Measurements from ENCODE around the gene SPSB4. TPM values are rescaled to one million over a fixed set of nuclear protein-coding genes. Genes with fewer than 3 reads are reported as not detected.

SPSB4 gene
- total RNA-seq, 1 experiment from 2014 or later = 0.05 TPM

DNA sequence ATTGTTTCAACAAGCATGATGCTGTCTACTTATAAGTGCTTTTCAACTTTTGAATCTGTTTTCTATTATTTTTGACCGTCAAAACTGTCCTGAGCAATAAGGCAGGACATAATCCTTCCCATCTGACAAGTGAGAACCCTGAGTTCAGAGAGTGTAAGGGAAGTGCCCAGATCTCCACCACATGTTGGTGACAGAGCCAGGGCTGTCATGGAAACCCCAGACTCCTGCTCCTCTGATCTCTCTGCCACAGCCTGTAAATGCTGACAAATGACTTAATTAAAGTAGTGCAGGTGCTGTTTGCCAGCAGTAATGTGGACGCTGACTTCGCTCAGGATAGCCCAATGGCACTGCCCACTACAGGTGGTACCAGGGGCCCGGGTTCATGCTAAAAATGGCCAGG lies 40.3 kb downstream of the SPSB4 start:
- Histone ChIP-seq H3K27me3 (ENCODE audit: control insufficient read depth, insufficient read depth, low read length) (no peaks in the 10 kb centered on the region; the same call in 1 of the 2 replicates), H3K36me3 (ENCODE audit: control insufficient read depth, insufficient read depth, low read length) (no peaks in the 10 kb centered on the region), H3K4me3 (ENCODE audit: low read depth in 2 of 2, low read length in 2 of 2) (no peak overlapping the region), H3K4me1 (ENCODE audit: control insufficient read depth, insufficient read depth, low read length) (no peaks in the 10 kb centered on the region), H3K9me3 (ENCODE audit: control insufficient read depth, insufficient read depth, low read depth, low read length) (no peaks in the 10 kb centered on the region), H3K27ac (ENCODE audit: low read length) (no peak overlapping the region)
- POLR2A ChIA-PET = no interaction called here
- BruUV-seq (replicated peaks) = no TSS peak
- TF ChIP-seq, protein P1, sequence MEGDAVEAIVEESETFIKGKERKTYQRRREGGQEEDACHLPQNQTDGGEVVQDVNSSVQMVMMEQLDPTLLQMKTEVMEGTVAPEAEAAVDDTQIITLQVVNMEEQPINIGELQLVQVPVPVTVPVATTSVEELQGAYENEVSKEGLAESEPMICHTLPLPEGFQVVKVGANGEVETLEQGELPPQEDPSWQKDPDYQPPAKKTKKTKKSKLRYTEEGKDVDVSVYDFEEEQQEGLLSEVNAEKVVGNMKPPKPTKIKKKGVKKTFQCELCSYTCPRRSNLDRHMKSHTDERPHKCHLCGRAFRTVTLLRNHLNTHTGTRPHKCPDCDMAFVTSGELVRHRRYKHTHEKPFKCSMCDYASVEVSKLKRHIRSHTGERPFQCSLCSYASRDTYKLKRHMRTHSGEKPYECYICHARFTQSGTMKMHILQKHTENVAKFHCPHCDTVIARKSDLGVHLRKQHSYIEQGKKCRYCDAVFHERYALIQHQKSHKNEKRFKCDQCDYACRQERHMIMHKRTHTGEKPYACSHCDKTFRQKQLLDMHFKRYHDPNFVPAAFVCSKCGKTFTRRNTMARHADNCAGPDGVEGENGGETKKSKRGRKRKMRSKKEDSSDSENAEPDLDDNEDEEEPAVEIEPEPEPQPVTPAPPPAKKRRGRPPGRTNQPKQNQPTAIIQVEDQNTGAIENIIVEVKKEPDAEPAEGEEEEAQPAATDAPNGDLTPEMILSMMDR (IDR thresholded peaks at IDR 0.05) = no peak
- TF ChIP-seq SIN3A (IDR thresholded peaks at IDR 0.05; ENCODE audit: borderline replicate concordance, insufficient read depth, low read depth, low read length) = no peak
- no peak for TF ChIP-seq POLR2AphosphoS5 (IDR thresholded peaks at IDR 0.05; ENCODE audit: low read depth, low read length)
- TF ChIP-seq TCF7L2 (IDR thresholded peaks at IDR 0.05; ENCODE audit: low read depth, low read length) = no peak
- TF ChIP-seq, protein P2, sequence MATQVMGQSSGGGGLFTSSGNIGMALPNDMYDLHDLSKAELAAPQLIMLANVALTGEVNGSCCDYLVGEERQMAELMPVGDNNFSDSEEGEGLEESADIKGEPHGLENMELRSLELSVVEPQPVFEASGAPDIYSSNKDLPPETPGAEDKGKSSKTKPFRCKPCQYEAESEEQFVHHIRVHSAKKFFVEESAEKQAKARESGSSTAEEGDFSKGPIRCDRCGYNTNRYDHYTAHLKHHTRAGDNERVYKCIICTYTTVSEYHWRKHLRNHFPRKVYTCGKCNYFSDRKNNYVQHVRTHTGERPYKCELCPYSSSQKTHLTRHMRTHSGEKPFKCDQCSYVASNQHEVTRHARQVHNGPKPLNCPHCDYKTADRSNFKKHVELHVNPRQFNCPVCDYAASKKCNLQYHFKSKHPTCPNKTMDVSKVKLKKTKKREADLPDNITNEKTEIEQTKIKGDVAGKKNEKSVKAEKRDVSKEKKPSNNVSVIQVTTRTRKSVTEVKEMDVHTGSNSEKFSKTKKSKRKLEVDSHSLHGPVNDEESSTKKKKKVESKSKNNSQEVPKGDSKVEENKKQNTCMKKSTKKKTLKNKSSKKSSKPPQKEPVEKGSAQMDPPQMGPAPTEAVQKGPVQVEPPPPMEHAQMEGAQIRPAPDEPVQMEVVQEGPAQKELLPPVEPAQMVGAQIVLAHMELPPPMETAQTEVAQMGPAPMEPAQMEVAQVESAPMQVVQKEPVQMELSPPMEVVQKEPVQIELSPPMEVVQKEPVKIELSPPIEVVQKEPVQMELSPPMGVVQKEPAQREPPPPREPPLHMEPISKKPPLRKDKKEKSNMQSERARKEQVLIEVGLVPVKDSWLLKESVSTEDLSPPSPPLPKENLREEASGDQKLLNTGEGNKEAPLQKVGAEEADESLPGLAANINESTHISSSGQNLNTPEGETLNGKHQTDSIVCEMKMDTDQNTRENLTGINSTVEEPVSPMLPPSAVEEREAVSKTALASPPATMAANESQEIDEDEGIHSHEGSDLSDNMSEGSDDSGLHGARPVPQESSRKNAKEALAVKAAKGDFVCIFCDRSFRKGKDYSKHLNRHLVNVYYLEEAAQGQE (IDR thresholded peaks at IDR 0.05; ENCODE audit: insufficient read depth in 1 of 2, low read depth in 2 of 2, low read length in 1 of 2) = no peak
- CTCF ChIA-PET = no interaction called here
- intact Hi-C loops (cut with micrococcal nuclease; ENCODE audit: unreplicated experiment) = no loop called here
- DNase-seq (ENCODE audit: low read depth, low spot score) (no peak), ATAC-seq (no peak)
- in situ Hi-C loops (cut with HindIII; ENCODE audit: low pct_unique_long_range_greater_than_20kb, low sequenced_read_pairs) = no loop called here

DNA sequence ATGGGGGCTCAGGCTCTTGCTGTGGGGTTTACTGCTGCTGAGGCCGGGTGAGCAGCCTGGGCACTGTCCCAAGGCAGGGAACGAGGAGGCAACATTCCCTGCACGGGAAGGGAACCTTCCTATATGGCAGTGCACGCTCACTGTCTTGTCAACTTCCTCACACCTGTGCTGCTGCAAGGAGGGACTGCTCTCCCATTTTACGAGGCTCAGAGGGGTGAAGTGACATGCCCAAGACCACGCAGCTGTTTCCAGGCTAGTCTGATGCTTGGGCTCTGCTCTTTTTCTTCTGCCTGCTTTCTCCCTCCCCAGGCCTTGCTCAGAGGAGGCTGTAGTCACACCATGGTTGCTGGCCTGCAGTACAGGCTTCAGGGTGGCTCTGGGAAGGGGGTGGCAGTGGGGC lies 41.5 kb downstream of the SPSB4 start:
- POLR2A ChIA-PET = no interaction called here

More for the DNA sequence above, 41.5 kb downstream of the SPSB4 start:
- BruUV-seq (replicated peaks) = no TSS peak
- Histone ChIP-seq H3K27ac (ENCODE audit: low read length) (no peak overlapping the region), H3K9me3 (ENCODE audit: control insufficient read depth, insufficient read depth, low read depth, low read length) (no peaks in the 10 kb centered on the region), H3K4me3 (ENCODE audit: low read depth in 2 of 2, low read length in 2 of 2) (no peak overlapping the region), H3K4me1 (ENCODE audit: control insufficient read depth, insufficient read depth, low read length) (no peaks in the 10 kb centered on the region), H3K36me3 (ENCODE audit: control insufficient read depth, insufficient read depth, low read length) (no peaks in the 10 kb centered on the region), H3K27me3 (ENCODE audit: control insufficient read depth, insufficient read depth, low read length) (no peaks in the 10 kb centered on the region; the same call in 1 of the 2 replicates)
- no peak for ATAC-seq
- intact Hi-C loops (cut with micrococcal nuclease; ENCODE audit: unreplicated experiment) = no loop called here
- CTCF ChIA-PET = no interaction called here
- DNase-seq (ENCODE audit: low read depth, low spot score) = no peak
- in situ Hi-C loops (cut with HindIII; ENCODE audit: low pct_unique_long_range_greater_than_20kb, low sequenced_read_pairs) = no loop called here
- TF ChIP-seq, protein P2 (IDR thresholded peaks at IDR 0.05; ENCODE audit: insufficient read depth in 1 of 2, low read depth in 2 of 2, low read length in 1 of 2) = no peak
- no peak for TF ChIP-seq TCF7L2 (IDR thresholded peaks at IDR 0.05; ENCODE audit: low read depth, low read length)
- TF ChIP-seq POLR2AphosphoS5 (IDR thresholded peaks at IDR 0.05; ENCODE audit: low read depth, low read length) = no peak
- TF ChIP-seq SIN3A (IDR thresholded peaks at IDR 0.05; ENCODE audit: borderline replicate concordance, insufficient read depth, low read depth, low read length) = no peak
- TF ChIP-seq, protein P1 (IDR thresholded peaks at IDR 0.05) = no peak
